B cell (primary cell): ENCODE data around the gene HSF4. TPM values are rescaled to one million over a fixed set of nuclear protein-coding genes. Genes with fewer than 3 reads are reported as not detected.

ENCODE experiments used
- ATAC-seq: fragments of 200-7000 bp; cut with Tn5 transposase; one replicate; pipeline ENCODE4 v1.10.0; 2021; ENCODE audit warnings: low read depth, mild to moderate bottlenecking, moderate number of reproducible peaks, moderate library complexity
- CTCF ChIA-PET: fragments of 350-600 bp; sonication (Branson Sonifier 250); formaldehyde crosslinking; loops from one replicate; lab custom pipeline; 2021; ENCODE audit warnings: antibody characterized with exemption, inconsistent platforms; lab: Charles Lee
- POLR2A ChIA-PET: fragments of 350-600 bp; sonication (Branson Sonifier 250); formaldehyde crosslinking; loops from one replicate; lab custom pipeline; 2021; ENCODE audit warnings: antibody characterized with exemption; lab: Charles Lee
- DNase-seq: peaks from one replicate; pipeline ENCODE4 v3.0.0; 2013
- H2AFZ ChIP-seq: 2 replicates; pipeline ENCODE4 v1.6.1; 2012; ENCODE audit warnings: mild to moderate bottlenecking, low read depth, low read length; ENCODE audit not compliant: insufficient read depth, poor library complexity, severe bottlenecking
- H3K27ac ChIP-seq, 2 donors: 1 replicate in 1 of 2; 2 replicates in 1 of 2; pipeline ENCODE4 v1.5.1; 2012 to 2013; ENCODE audit warnings: low read length in 2 of 2, mild to moderate bottlenecking in 2 of 2, moderate library complexity in 1 of 2
- H3K27me3 ChIP-seq, 4 experiments: fragments of 200-600 bp in 1 of 4; sonication (generic) in 1 of 4; replicated peaks in 1 of 4; 1 replicate in 2 of 4; 2 replicates in 2 of 4; pipeline versions ENCODE4 v1.6.1 to v1.7.0; 2013 to 2016; ENCODE audit warnings: low read length in 3 of 4, mild to moderate bottlenecking in 2 of 4, mixed read lengths in 1 of 4, moderate library complexity in 1 of 4; ENCODE audit not compliant: insufficient read depth in 4 of 4, control insufficient read depth in 3 of 4; ENCODE audit errors: control extremely low read depth in 1 of 4
- H3K36me3 ChIP-seq, 2 experiments: replicated peaks in 1 of 2; 1 replicate in 1 of 2; 2 replicates in 1 of 2; pipeline versions ENCODE4 v1.6.1 to v1.7.1; 2013; ENCODE audit warnings: low read length in 1 of 2; ENCODE audit not compliant: insufficient read depth in 2 of 2, control insufficient read depth in 1 of 2; ENCODE audit errors: control extremely low read depth in 1 of 2, extremely low read depth in 1 of 2
- H3K4me1 ChIP-seq, 2 donors: fragments of 200-600 bp in 1 of 2; sonication (generic) in 1 of 2; 1 replicate in 1 of 2; 2 replicates in 1 of 2; pipeline versions ENCODE4 v1.5.1 to v1.6.1; 2013 to 2017; ENCODE audit warnings: low read length in 2 of 2; ENCODE audit not compliant: control insufficient read depth in 2 of 2, insufficient read depth in 2 of 2
- H3K4me2 ChIP-seq: replicated peaks from 2 replicates; pipeline ENCODE3; 2012; ENCODE audit warnings: mild to moderate bottlenecking, low read depth, low read length; ENCODE audit not compliant: poor library complexity, severe bottlenecking
- H3K4me3 ChIP-seq, 5 experiments: fragments of 200-600 bp in 1 of 5; sonication (generic) in 1 of 5; 1 replicate in 3 of 5; 2 replicates in 2 of 5; pipeline versions ENCODE4 v1.5.1 to v1.7.0; 2011 to 2016; ENCODE audit warnings: low read length in 4 of 5, mild to moderate bottlenecking in 4 of 5, low read depth in 2 of 5, control low read depth in 1 of 5, moderate library complexity in 1 of 5; ENCODE audit not compliant: insufficient read depth in 1 of 5; ENCODE audit errors: control extremely low read depth in 1 of 5, extremely low read depth in 1 of 5
- H3K79me2 ChIP-seq: fragments of 200-600 bp; sonication (generic); one replicate; pipeline ENCODE4 v1.6.0; 2016; ENCODE audit warnings: low read length; ENCODE audit not compliant: control insufficient read depth, insufficient read depth
- H3K9ac ChIP-seq: fragments of 200-600 bp; sonication (generic); 2 replicates; pipeline ENCODE4 v1.6.1; 2017; ENCODE audit warnings: mild to moderate bottlenecking, low read length, moderate library complexity
- H3K9me3 ChIP-seq, 3 donors: one replicate each; pipeline versions ENCODE4 v1.6.1 to v1.7.1; 2013; ENCODE audit warnings: low read length in 2 of 3; ENCODE audit not compliant: control insufficient read depth in 2 of 3, insufficient read depth in 1 of 3; ENCODE audit errors: control extremely low read depth in 1 of 3
- H4K20me1 ChIP-seq: 2 replicates; pipeline ENCODE4 v1.6.0; 2012; ENCODE audit warnings: mild to moderate bottlenecking, low read length; ENCODE audit not compliant: insufficient read depth, control insufficient read depth, poor library complexity, severe bottlenecking
- H3K27ac Mint-ChIP-seq: one replicate; pipeline ENCODE4 v1.8.0; 2021; ENCODE audit warnings: mixed read lengths
- H3K27me3 Mint-ChIP-seq: one replicate; pipeline ENCODE4 v1.8.0; 2021; ENCODE audit warnings: mixed read lengths
- H3K4me1 Mint-ChIP-seq: one replicate; pipeline ENCODE4 v1.8.0; 2021; ENCODE audit warnings: mixed read lengths
- H3K4me3 Mint-ChIP-seq: one replicate; pipeline ENCODE4 v1.8.0; 2021; ENCODE audit warnings: mixed read lengths
- H3K9me3 Mint-ChIP-seq: one replicate; pipeline ENCODE4 v1.8.0; 2022; ENCODE audit warnings: mixed read lengths; ENCODE audit not compliant: insufficient read depth
- CTCF ChIP-seq: fragments of 200-600 bp; IDR thresholded peaks from one replicate; pipeline ENCODE4 v1.8.0; 2022; ENCODE audit warnings: antibody characterized with exemption, mild to moderate bottlenecking
- EZH2 ChIP-seq: IDR thresholded peaks from 2 replicates; pipeline ENCODE4 v1.6.1; 2012; ENCODE audit warnings: borderline replicate concordance, low read depth, mild to moderate bottlenecking, moderate library complexity, low read length; ENCODE audit not compliant: insufficient read depth, poor library complexity, severe bottlenecking
- WGBS: methylation state at CpG from one replicate; pipeline ENCODE4 v1.1.5; 2013; ENCODE audit warnings: missing lambda C conversion rate; ENCODE audit not compliant: insufficient coverage; 5-methylcytosine and 5-hydroxymethylcytosine counted together
- intact Hi-C: fragments of 100-400 bp; cut with micrococcal nuclease; formaldehyde crosslinking; loops from one replicate; pipeline ENCODE4 v1.10.0; 2022
- polyA plus RNA-seq: library from polyadenylated mRNA; depleted of rRNA; stranded (reverse); fragments of >200 nt; gene quantifications from 2 replicates; pipeline ENCODE4 v1.2.3, GENCODE V29; 2012
- total RNA-seq, 2 donors: library from RNA; stranded (reverse); fragments of 120-200 nt in 1 of 2; gene quantifications; 1 replicate in 1 of 2; 2 replicates in 1 of 2; pipeline versions ENCODE4 v1.2.3 to v1.2.4, GENCODE V29; 2013 to 2022

HSF4 gene
- total and polyA plus RNA-seq, 2 donors (not counting 1 experiment from before 2014, with no cell fraction given), result 11.9 to 12.2 TPM

GRCh38 chr16:67154578-67155294, 9.8 kb upstream of the HSF4 start:
- Histone ChIP-seq H3K79me2 (no peaks in the 10 kb centered on the region), H3K9me3 (peaks cover 0 to 10% (median 0%) of the 10 kb centered on the region in 3 donors), H3K4me3 (peak overlapping the region in 2 of 5 experiments; percentile 8 to 29), H3K36me3 (no peaks in the 10 kb centered on the region), H3K4me2 (peak overlapping the region; percentile 71), H3K27me3 (peaks cover 0 to 25% (median 7%) of the 10 kb centered on the region in 4 experiments), H2AFZ (peak overlapping the region; percentile 9), H3K9ac (no peak overlapping the region), H3K4me1 (peaks cover 37 to 46% of the 10 kb centered on the region in 2 donors), H4K20me1 (peaks cover 51% of the 10 kb centered on the region), H3K27ac (no peak overlapping the region)
- peak; percentile 35 for DNase-seq
- peak overlapping the region; percentile 72 for H3K4me3 Mint-ChIP-seq
- peaks cover 48% of the 10 kb centered on the region for H3K4me1 Mint-ChIP-seq
- TF ChIP-seq CTCF (no peak), EZH2 (no peak)
- intact Hi-C loops, result loop anchor here (1.0 to 2.0 kb wide), 4 partner anchors 45 to 207 kb away; partner anchors contain the start of gene PHAF1
- WGBS, result 56% methylated on average over 53 of the region's 61 CpGs
- peaks cover 4% of the 10 kb centered on the region for H3K27me3 Mint-ChIP-seq
- H3K27ac Mint-ChIP-seq, result no peak overlapping the region
- no peak for ATAC-seq
- ChIA-PET CTCF (interaction anchor here (0.6 to 2.6 kb wide), 61 partner anchors 9 to 597 kb away, joined by 3 to 27 read pairs (median 4); partner anchors contain the start of genes ATP6V0D1, CBFB, CES3 and NOL3), POLR2A (interaction anchor here (0.5 to 1.0 kb wide), 4 partner anchors 9 to 239 kb away, joined by 3 to 9 read pairs (median 4); no protein-coding TSS in a partner anchor)
- H3K9me3 Mint-ChIP-seq, result no peaks in the 10 kb centered on the region
